Stimulated activated CD4-positive, alpha-beta T cell treated with anti-CD3 and anti-CD28 coated beads, Interleukin-15, amount 100 ng/mL, for 48 hours (primary cell): ENCODE data around the gene SETBP1.
A peak's percentile ranks its signal among the peaks of the same experiment; 100 is the strongest.

Experiments used
- DNase-seq, 2 donors: peaks; one replicate each; pipeline ENCODE4 v3.0.0-alpha.2; 2020; ENCODE audit warnings: low read depth in 2 of 2

The SETBP1 gene

GRCh38 chr18:44870631-44871502 is 190.2 kb downstream of the SETBP1 start:
- DNase-seq: no peak

- no peak for DNase-seq
These were observed 191.1 kb downstream of the SETBP1 start for GRCh38 chr18:44871771-44872170.

- no peak for DNase-seq
These were observed 195.3 kb downstream of the SETBP1 start for GRCh38 chr18:44876024-44876423.

- DNase-seq: no peak
These were observed 196.1 kb downstream of the SETBP1 start for GRCh38 chr18:44876755-44877154.

- DNase-seq: no peak
These were observed 197.6 kb downstream of the SETBP1 start for GRCh38 chr18:44878335-44878734.

GRCh38 chr18:44880170-44880569 is 199.5 kb downstream of the SETBP1 start:
- DNase-seq: no peak

- DNase-seq: no peak
These were observed 200.9 kb downstream of the SETBP1 start for GRCh38 chr18:44881461-44882162.

GRCh38 chr18:44882163-44882868 is 201.6 kb downstream of the SETBP1 start:
- no peak for DNase-seq

GRCh38 chr18:44883671-44884070 is 203.0 kb downstream of the SETBP1 start:
- DNase-seq: no peak

- DNase-seq: no peak
These were observed 203.7 kb downstream of the SETBP1 start for GRCh38 chr18:44884431-44884830.

GRCh38 chr18:44885507-44885906 is 204.8 kb downstream of the SETBP1 start:
- DNase-seq: no peak

- peak; percentile 43 to 50 for DNase-seq
These were observed 206.5 kb downstream of the SETBP1 start for GRCh38 chr18:44887227-44887631.

- DNase-seq: no peak
These were observed 208.4 kb downstream of the SETBP1 start for GRCh38 chr18:44889111-44889510.

GRCh38 chr18:44893045-44893706 is 212.5 kb downstream of the SETBP1 start:
- no peak for DNase-seq

GRCh38 chr18:44893966-44894365 is 213.3 kb downstream of the SETBP1 start:
- no peak for DNase-seq

- DNase-seq: peak; percentile 18 to 19
These were observed 214.6 kb downstream of the SETBP1 start for GRCh38 chr18:44895176-44895798.

- DNase-seq: no peak
These were observed 216.2 kb downstream of the SETBP1 start for GRCh38 chr18:44896846-44897245.

- no peak for DNase-seq
These were observed 216.7 kb downstream of the SETBP1 start for GRCh38 chr18:44897411-44897810.

GRCh38 chr18:44897816-44898215 is 217.1 kb downstream of the SETBP1 start:
- DNase-seq: no peak

- DNase-seq: no peak
These were observed 217.8 kb downstream of the SETBP1 start for GRCh38 chr18:44898498-44898897.

GRCh38 chr18:44899832-44900231 is 219.1 kb downstream of the SETBP1 start:
- no peak for DNase-seq
